Stimulated activated CD4-positive, alpha-beta T cell treated with anti-CD3 and anti-CD28 coated beads, Interleukin-15, amount 100 ng/mL, for 48 hours (primary cell): Measurements from ENCODE around the gene TMEM238.

Source experiments
- DNase-seq, 2 donors: peaks; one replicate each; pipeline ENCODE4 v3.0.0-alpha.2; 2020; ENCODE audit warnings: low read depth in 2 of 2

The TMEM238 gene

GRCh38 chr19:55358493-55358892, 25.6 kb downstream of the TMEM238 start:
- DNase-seq, result no peak

GRCh38 chr19:55355213-55355821, 28.8 kb downstream of the TMEM238 start:
- DNase-seq, result no peak

- DNase-seq, result no peak
These were observed 29.3 kb downstream of the TMEM238 start, which contains the start of gene COX6B2 for GRCh38 chr19:55354698-55355212. Gene COX6B2, minus strand, starts transcription at chr19:55354719. Its CDS starts 198 bp downstream, at chr19:55354521.

GRCh38 chr19:55353803-55354697, 30.0 kb downstream of the TMEM238 start:
- peak in 1 of 2 donors; percentile 36 for DNase-seq

GRCh38 chr19:55353356-55353802, 30.7 kb downstream of the TMEM238 start:
- DNase-seq, result no peak

GRCh38 chr19:55352549-55353145, 31.4 kb downstream of the TMEM238 start:
- no peak for DNase-seq

- no peak for DNase-seq
These were observed 32.1 kb downstream of the TMEM238 start for GRCh38 chr19:55352040-55352439.

- no peak for DNase-seq
These were observed 33.3 kb downstream of the TMEM238 start for GRCh38 chr19:55350620-55351315.

- no peak for DNase-seq
These were observed 35.6 kb downstream of the TMEM238 start for GRCh38 chr19:55348317-55349034.

GRCh38 chr19:55347442-55348009, 36.6 kb downstream of the TMEM238 start:
- no peak for DNase-seq

GRCh38 chr19:55346725-55347441, 37.2 kb downstream of the TMEM238 start:
- DNase-seq, result no peak

GRCh38 chr19:55345818-55346724, 38.0 kb downstream of the TMEM238 start:
- DNase-seq, result no peak

GRCh38 chr19:55345101-55345817, 38.8 kb downstream of the TMEM238 start:
- DNase-seq, result no peak

- DNase-seq, result no peak
These were observed 39.6 kb downstream of the TMEM238 start for GRCh38 chr19:55344444-55344843.

- no peak for DNase-seq
These were observed 42.2 kb downstream of the TMEM238 start for GRCh38 chr19:55341595-55342531.

GRCh38 chr19:55341171-55341588, 42.9 kb downstream of the TMEM238 start:
- peak; percentile 51 to 64 for DNase-seq

GRCh38 chr19:55340784-55341147, 43.3 kb downstream of the TMEM238 start:
- DNase-seq, result peak in 1 of 2 donors; percentile 14
